ENCODE measurements around the gene TENM4. TPM values are rescaled to one million over a fixed set of nuclear protein-coding genes. Genes with fewer than 3 reads are reported as not detected.

The TENM4 gene
- total and polyA plus RNA-seq, 4 donors: 0.02 to 0.33 (median 0.14) TPM

- 80% methylated on average over 3 of the region's 3 CpGs for WGBS
These were observed 57.0 kb downstream of the TENM4 start for GRCh38 chr11:79383874-79384273.

More at GRCh38 chr11:79383874-79384273, 57.0 kb downstream of the TENM4 start:
- no peak overlapping the region for H3K9ac ChIP-seq (ENCODE audit: low read depth in 1 of 2, low read length in 2 of 2)
- H3K9me3 ChIP-seq (ENCODE audit: control insufficient read depth in 4 of 4, low read length in 3 of 4): no peaks in the 10 kb centered on the region
- no peak for DNase-seq (ENCODE audit: low spot score)
- no peaks in the 10 kb centered on the region for H3K4me1 ChIP-seq (ENCODE audit: control insufficient read depth in 4 of 4, insufficient read depth in 4 of 4, low read length in 3 of 4)
- TF ChIP-seq REST (IDR thresholded peaks at IDR 0.05) (no peak), FOXA1 (IDR thresholded peaks at IDR 0.05) (no peak), MAX (IDR thresholded peaks at IDR 0.05) (no peak), YY1 (IDR thresholded peaks at IDR 0.05) (no peak), NR2F2 (IDR thresholded peaks at IDR 0.05) (no peak), FOXA2 (IDR thresholded peaks at IDR 0.05) (no peak), RXRA (IDR thresholded peaks at IDR 0.05) (no peak), JUND (IDR thresholded peaks at IDR 0.05) (no peak), RAD21 (IDR thresholded peaks at IDR 0.05) (no peak), ZBTB33 (IDR thresholded peaks at IDR 0.05) (no peak), GABPA (IDR thresholded peaks at IDR 0.05 in 1 of 2, conservative IDR thresholded peaks at IDR 0.05 in 1 of 2) (no peak), ATF3 (IDR thresholded peaks at IDR 0.05) (no peak)
- TF ChIP-seq, protein P1, sequence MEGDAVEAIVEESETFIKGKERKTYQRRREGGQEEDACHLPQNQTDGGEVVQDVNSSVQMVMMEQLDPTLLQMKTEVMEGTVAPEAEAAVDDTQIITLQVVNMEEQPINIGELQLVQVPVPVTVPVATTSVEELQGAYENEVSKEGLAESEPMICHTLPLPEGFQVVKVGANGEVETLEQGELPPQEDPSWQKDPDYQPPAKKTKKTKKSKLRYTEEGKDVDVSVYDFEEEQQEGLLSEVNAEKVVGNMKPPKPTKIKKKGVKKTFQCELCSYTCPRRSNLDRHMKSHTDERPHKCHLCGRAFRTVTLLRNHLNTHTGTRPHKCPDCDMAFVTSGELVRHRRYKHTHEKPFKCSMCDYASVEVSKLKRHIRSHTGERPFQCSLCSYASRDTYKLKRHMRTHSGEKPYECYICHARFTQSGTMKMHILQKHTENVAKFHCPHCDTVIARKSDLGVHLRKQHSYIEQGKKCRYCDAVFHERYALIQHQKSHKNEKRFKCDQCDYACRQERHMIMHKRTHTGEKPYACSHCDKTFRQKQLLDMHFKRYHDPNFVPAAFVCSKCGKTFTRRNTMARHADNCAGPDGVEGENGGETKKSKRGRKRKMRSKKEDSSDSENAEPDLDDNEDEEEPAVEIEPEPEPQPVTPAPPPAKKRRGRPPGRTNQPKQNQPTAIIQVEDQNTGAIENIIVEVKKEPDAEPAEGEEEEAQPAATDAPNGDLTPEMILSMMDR (IDR thresholded peaks at IDR 0.05; ENCODE audit: low read depth, low read length, missing input control): no peak
- H3K27me3 ChIP-seq (ENCODE audit: control insufficient read depth in 4 of 4, insufficient read depth in 4 of 4, low read length in 3 of 4): no peaks in the 10 kb centered on the region
- H3K36me3 ChIP-seq (ENCODE audit: control insufficient read depth in 4 of 4, insufficient read depth in 3 of 4, low read depth in 1 of 4, low read length in 3 of 4): no peaks in the 10 kb centered on the region
- H3K4me3 ChIP-seq (ENCODE audit: low read depth in 1 of 3, low read length in 3 of 3): no peak overlapping the region
- no peak overlapping the region for H3K27ac ChIP-seq (ENCODE audit: low read depth in 1 of 2, low read length in 2 of 2)
